OCI-LY1 (cell line): ENCODE results near the gene CCDC102B.

Experiments
- H2AFZ ChIP-seq: fragments of 200-600 bp; sonication (generic), shearing (Covaris generic); 2 replicates; pipeline ENCODE4 v1.6.0; 2014; ENCODE audit warnings: antibody characterized with exemption, mild to moderate bottlenecking, low read length
- H3F3A ChIP-seq: fragments of 200-600 bp; sonication (generic), shearing (Covaris generic); 2 replicates; pipeline ENCODE4 v1.6.0; 2014; ENCODE audit warnings: mild to moderate bottlenecking, antibody characterized with exemption, low read length, moderate library complexity; ENCODE audit not compliant: insufficient read depth
- H3K27ac ChIP-seq: fragments of 200-600 bp; sonication (generic); 2 replicates; pipeline ENCODE4 v1.5.1; 2014; ENCODE audit warnings: low read length, mixed run types, mild to moderate bottlenecking, low read depth; ENCODE audit not compliant: poor library complexity, severe bottlenecking
- H3K27me3 ChIP-seq: fragments of 200-600 bp; sonication (generic); 2 replicates; pipeline ENCODE4 v1.6.0; 2014; ENCODE audit warnings: antibody characterized with exemption, mild to moderate bottlenecking, low read length, moderate library complexity; ENCODE audit not compliant: insufficient read depth
- H3K36me3 ChIP-seq: fragments of 200-600 bp; sonication (generic); 2 replicates; pipeline ENCODE4 v1.6.1; 2014; ENCODE audit warnings: mild to moderate bottlenecking, antibody characterized with exemption, low read length, moderate library complexity, mixed read lengths; ENCODE audit not compliant: insufficient read depth
- H3K4me1 ChIP-seq: fragments of 200-600 bp; sonication (generic); 2 replicates; pipeline ENCODE4 v1.5.1; 2014; ENCODE audit warnings: mild to moderate bottlenecking, low read length, moderate library complexity; ENCODE audit not compliant: insufficient read depth, severe bottlenecking
- H3K4me2 ChIP-seq: fragments of 200-600 bp; sonication (generic), shearing (Covaris generic); 2 replicates; pipeline ENCODE4 v1.6.1; 2014; ENCODE audit warnings: low read length
- H3K4me3 ChIP-seq: fragments of 200-600 bp; sonication (generic); 2 replicates; pipeline ENCODE4 v1.5.1; 2014; ENCODE audit warnings: low read length, low read depth, mild to moderate bottlenecking, mixed read lengths; ENCODE audit not compliant: poor library complexity, severe bottlenecking
- H3K79me2 ChIP-seq: fragments of 200-600 bp; shearing (Covaris generic); 2 replicates; pipeline ENCODE4 v1.6.1; 2016; ENCODE audit warnings: mixed run types, low read length, mixed read lengths; ENCODE audit not compliant: insufficient read depth
- H3K9ac ChIP-seq: fragments of 200-600 bp; sonication (generic), shearing (Covaris generic); 2 replicates; pipeline ENCODE4 v1.6.1; 2014; ENCODE audit warnings: mild to moderate bottlenecking, low read length, mixed read lengths
- H3K9me2 ChIP-seq: fragments of 200-600 bp; sonication (generic), shearing (Covaris generic); 2 replicates; pipeline ENCODE4 v1.6.1; 2014; ENCODE audit warnings: low read depth, mild to moderate bottlenecking, low read length, mixed read lengths
- H3K9me3 ChIP-seq: fragments of 200-600 bp; shearing (Covaris generic); 2 replicates; pipeline ENCODE4 v1.6.1; 2014; ENCODE audit warnings: low read length, mixed read lengths
- H4K20me1 ChIP-seq: fragments of 200-600 bp; sonication (generic), shearing (Covaris generic); 2 replicates; pipeline ENCODE4 v1.6.0; 2016; ENCODE audit warnings: mild to moderate bottlenecking, low read length; ENCODE audit not compliant: insufficient read depth
- CTCF ChIP-seq: fragments of 200-600 bp; sonication (generic), shearing (Covaris generic); IDR thresholded peaks from 2 replicates; pipeline ENCODE4 v1.5.1; 2017; ENCODE audit warnings: mild to moderate bottlenecking, antibody characterized with exemption, low read length, moderate library complexity, mixed read lengths
- EZH2 ChIP-seq: fragments of 200-600 bp; sonication (generic), shearing (Covaris generic); IDR thresholded peaks from 2 replicates; pipeline ENCODE4 v1.8.0; 2017; ENCODE audit warnings: borderline replicate concordance, mixed run types, mild to moderate bottlenecking, antibody characterized with exemption, low read length, moderate library complexity, mixed read lengths

CCDC102B gene

DNA sequence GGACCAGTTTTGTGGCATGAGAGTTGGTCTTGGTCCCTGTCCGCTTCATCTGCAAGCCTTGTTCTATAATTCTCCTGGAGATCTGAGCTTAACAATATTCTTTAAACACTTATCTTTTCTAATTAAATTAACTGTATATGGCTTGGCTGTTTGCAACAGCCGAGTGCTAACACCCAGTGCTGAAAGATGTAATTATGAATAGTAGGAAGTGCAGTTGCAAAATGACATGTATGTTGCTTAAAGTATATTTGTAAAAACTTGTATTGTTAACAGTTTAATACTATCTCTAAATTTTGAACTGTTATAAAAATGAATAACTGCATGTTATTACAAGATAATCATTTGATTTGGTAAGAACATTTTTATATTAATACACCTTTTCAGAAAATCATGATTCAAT is 45.1 kb downstream of the CCDC102B start:
- Histone ChIP-seq H3K4me1 (no peaks in the 10 kb centered on the region), H3K9ac (no peak overlapping the region), H3K27me3 (no peaks in the 10 kb centered on the region), H3K4me2 (no peak overlapping the region), H3K4me3 (no peak overlapping the region), H2AFZ (no peak overlapping the region), H3K27ac (no peak overlapping the region), H3K9me2 (no peaks in the 10 kb centered on the region), H3K36me3 (no peaks in the 10 kb centered on the region), H3F3A (no peaks in the 10 kb centered on the region), H3K9me3 (no peaks in the 10 kb centered on the region), H3K79me2 (no peaks in the 10 kb centered on the region), H4K20me1 (no peaks in the 10 kb centered on the region)
- TF ChIP-seq EZH2, result no peak
- TF ChIP-seq CTCF, result no peak

DNA sequence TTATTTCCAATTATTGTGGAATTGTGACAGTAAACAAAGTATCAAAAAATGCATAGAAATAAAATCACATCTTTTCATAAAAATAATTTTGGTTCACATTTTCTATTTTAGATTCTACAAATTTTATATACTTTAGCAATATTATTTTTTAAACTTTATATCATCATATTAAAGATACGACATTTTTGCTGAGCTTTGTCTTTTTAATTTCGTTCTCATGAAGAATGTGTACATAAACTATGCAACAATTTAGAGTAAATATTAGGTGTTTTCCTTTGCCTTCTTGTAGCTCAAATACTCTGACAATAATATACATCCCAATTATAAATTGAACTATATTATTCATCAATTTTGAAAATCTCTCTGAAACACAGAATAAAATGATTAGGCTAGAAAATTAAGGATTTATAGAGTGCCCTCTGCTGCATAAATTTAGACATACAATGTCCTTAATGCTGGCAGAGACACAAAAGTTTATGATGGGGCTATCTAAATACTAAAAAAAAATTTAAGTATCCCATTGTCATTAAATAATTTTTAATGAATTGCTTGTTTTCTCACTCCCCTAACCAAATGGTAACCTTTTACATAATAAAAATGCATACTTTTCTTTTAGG is 45.7 kb downstream of the CCDC102B start:
- no peaks in the 10 kb centered on the region for H3K79me2 ChIP-seq
- no peaks in the 10 kb centered on the region for H4K20me1 ChIP-seq
- no peaks in the 10 kb centered on the region for H3F3A ChIP-seq
- H3K27ac ChIP-seq, result no peak overlapping the region
- no peaks in the 10 kb centered on the region for H3K9me2 ChIP-seq
- no peaks in the 10 kb centered on the region for H3K36me3 ChIP-seq
- no peak overlapping the region for H3K4me2 ChIP-seq
- no peaks in the 10 kb centered on the region for H3K27me3 ChIP-seq
- no peak for TF ChIP-seq EZH2
- no peak for TF ChIP-seq CTCF
- no peak overlapping the region for H3K4me3 ChIP-seq
- no peaks in the 10 kb centered on the region for H3K9me3 ChIP-seq
- H3K4me1 ChIP-seq, result no peaks in the 10 kb centered on the region
- no peak overlapping the region for H2AFZ ChIP-seq
- H3K9ac ChIP-seq, result no peak overlapping the region

DNA sequence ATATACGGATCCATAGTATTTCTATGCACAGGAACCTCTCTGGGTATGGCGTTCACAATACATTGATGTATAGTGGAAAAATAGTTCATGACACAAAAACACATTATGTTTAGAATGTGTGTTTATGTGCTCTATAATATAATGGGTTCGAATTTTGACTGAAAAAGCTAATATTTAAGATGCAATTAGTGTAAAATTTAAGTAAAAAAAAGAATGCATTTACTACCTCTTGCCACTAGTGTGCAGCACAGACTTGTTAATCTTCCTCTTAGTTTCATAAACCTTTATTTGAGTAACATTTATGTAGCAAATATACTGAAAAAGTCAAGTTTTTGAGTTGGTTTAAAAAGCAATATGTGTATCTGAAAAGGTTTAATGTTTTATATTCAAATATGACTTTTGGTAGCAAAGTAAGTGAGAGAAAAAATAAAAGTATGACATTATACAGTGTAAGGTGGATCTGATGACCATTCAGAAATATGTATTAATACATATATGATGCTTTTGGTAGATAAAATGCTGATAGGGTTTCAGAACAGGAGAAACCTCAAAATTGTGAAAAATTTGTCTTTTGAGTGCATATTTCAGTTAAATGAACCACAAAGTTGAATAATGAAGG is 49.4 kb downstream of the CCDC102B start:
- H3K4me1 ChIP-seq, result no peaks in the 10 kb centered on the region
- no peak overlapping the region for H3K9ac ChIP-seq
- H3F3A ChIP-seq, result no peaks in the 10 kb centered on the region
- no peak overlapping the region for H3K4me3 ChIP-seq
- H3K36me3 ChIP-seq, result no peaks in the 10 kb centered on the region
- no peaks in the 10 kb centered on the region for H3K27me3 ChIP-seq
- TF ChIP-seq EZH2 (no peak), CTCF (peak; percentile 71)
- no peaks in the 10 kb centered on the region for H3K79me2 ChIP-seq
- H3K4me2 ChIP-seq, result no peak overlapping the region
- H3K27ac ChIP-seq, result no peak overlapping the region
- no peak overlapping the region for H2AFZ ChIP-seq
- no peaks in the 10 kb centered on the region for H3K9me2 ChIP-seq
- H4K20me1 ChIP-seq, result no peaks in the 10 kb centered on the region
- H3K9me3 ChIP-seq, result no peaks in the 10 kb centered on the region
